GM21423 (cell line): Measurements from ENCODE around the gene PARD3.
A peak's percentile ranks its signal among the peaks of the same experiment; 100 is the strongest.
"Not testable (repeated sequence)": the region's sequence is repeated elsewhere in the genome, so short reads cannot be mapped to it uniquely, and the experiment has no call there.

Source experiments
- ATAC-seq: cut with Tn5 transposase; IDR thresholded peaks from one replicate; pipeline ENCODE4 v1.9.1; 2021; ENCODE audit warnings: mild to moderate bottlenecking, moderate library complexity; ENCODE audit not compliant: unreplicated experiment

PARD3 gene

GRCh38 chr10:34800624-34801023, 14.5 kb downstream of the PARD3 start:
- ATAC-seq, result no peak

GRCh38 chr10:34798654-34799053, 16.4 kb downstream of the PARD3 start:
- ATAC-seq, result no peak

GRCh38 chr10:34797155-34797554, 17.9 kb downstream of the PARD3 start:
- ATAC-seq, result no peak

DNA sequence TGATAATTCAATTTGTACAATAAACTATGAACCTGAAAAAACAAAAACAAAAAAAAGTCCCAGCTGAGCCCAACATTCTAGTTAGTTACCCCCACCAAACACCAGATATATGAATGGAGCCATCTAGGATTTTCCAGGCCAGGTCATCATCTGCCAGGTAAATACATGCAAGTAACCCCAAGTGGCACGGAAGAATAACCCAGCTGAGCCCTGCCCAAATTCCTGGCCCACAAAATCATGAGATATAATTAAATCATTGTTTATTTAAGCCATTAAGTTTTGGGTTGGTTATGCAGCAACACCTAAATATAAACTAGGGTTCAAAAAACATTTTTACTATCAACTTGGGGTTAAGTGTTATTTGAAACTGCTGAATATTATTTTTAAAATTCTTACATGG, 19.0 kb downstream of the PARD3 start:
- no peak for ATAC-seq

GRCh38 chr10:34795334-34795733, 19.8 kb downstream of the PARD3 start:
- no peak for ATAC-seq

DNA sequence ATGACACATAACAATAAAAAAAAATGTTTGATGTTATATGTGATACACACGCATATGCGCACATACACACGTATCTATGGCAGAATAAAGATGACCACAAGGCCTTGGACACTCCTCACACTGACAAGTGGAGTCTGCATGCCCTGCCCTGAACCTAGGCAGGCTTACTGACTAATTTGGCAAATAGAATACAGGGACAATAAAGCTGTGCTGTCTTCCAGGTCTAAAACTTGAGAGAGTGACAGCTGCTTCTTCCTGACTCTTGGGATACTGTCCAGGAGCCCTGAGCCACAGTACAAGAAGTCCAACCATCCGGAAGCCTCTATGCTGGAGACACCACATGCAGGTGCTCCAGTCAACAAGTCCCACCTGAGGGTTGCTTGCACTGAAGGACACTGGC, 20.3 kb downstream of the PARD3 start:
- no peak for ATAC-seq

- not testable (repeated sequence) for ATAC-seq
Measured at GRCh38 chr10:34793581-34793980, 21.5 kb downstream of the PARD3 start.

DNA sequence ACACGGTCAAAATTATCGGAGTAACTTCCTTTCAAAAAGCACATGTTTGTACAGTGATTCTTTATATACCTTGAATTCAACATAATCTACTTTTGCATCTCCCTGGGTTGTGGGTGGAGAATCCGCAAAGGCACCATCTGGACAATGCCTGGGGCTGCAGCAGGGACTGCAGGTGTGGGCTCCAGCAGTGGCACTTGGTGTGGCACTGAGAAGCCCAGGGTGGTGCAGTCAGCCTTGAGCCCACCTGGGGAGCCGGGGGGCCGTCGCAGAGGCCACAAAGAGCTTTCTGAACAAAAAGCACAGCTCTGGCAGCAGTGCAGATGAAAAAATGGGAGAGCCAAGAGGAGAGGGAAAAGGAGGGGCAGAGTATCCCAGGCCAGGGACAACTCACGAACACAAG, 22.2 kb downstream of the PARD3 start:
- ATAC-seq, result no peak

GRCh38 chr10:34791947-34792346, 23.1 kb downstream of the PARD3 start:
- ATAC-seq, result no peak

GRCh38 chr10:34791228-34791627, 23.9 kb downstream of the PARD3 start:
- ATAC-seq, result no peak

DNA sequence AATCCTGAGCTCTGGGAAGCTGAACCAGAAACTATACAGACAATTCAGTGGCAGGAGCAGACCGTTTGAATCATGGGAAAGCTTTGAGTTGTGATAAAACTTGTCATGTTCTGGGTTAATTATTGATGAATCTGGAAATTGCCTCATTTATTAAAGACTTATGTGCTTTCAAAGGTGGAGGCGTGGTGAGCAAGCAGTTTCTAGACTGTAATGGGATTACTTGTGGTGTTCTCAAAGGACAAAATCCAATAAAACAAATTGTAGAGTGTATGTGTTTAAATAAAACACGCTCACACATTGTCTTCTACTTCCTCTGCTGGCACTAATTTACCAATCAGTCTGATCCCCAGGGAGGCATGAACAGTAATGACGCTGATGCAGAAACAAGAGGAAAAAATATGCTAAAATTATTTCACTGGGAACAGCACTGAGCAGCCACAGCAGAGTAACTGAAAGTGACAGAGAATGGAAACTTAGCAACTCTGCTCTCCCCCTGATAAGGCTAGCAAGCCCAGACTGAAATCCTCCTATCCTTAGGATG, 25.1 kb downstream of the PARD3 start:
- no peak for ATAC-seq

GRCh38 chr10:34786464-34786863, 28.6 kb downstream of the PARD3 start:
- ATAC-seq, result no peak

- ATAC-seq, result no peak
Measured at GRCh38 chr10:34781711-34782110, 33.4 kb downstream of the PARD3 start.

- ATAC-seq, result peak; percentile 69
Measured at GRCh38 chr10:34780818-34781380, 34.2 kb downstream of the PARD3 start.

GRCh38 chr10:34778237-34778636, 36.9 kb downstream of the PARD3 start:
- ATAC-seq, result no peak

DNA sequence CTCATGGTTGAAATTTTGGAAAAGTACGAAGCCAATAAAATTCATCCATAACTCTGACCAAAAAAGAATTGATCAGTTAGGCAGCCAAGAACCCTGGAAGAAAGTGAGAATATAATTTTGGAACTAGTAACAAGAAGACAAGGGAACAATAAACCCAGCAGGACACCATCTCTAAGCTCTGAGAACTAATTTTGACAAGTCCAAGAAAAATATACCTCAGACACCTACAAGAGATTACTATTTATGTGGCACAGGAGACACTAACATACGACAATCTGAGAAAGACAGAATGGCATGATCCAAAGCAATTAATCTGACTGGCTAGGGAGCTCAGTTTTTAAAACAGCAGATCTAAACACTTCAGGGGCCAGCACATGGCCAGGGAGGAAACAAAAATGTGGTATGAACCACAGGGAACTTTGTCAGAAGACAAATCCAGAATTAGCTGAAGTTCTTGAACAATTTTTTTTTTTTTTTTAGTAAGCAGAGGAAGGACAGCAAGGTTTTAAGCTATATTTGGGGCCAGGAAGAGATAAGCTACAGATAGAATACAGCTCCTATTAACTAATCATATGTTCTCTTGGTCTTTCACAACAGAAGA, 38.9 kb downstream of the PARD3 start:
- ATAC-seq, result no peak

- ATAC-seq, result no peak
Measured at GRCh38 chr10:34775044-34775637, 40.0 kb downstream of the PARD3 start.

- ATAC-seq, result no peak
Measured at GRCh38 chr10:34773636-34774630, 41.2 kb downstream of the PARD3 start.

DNA sequence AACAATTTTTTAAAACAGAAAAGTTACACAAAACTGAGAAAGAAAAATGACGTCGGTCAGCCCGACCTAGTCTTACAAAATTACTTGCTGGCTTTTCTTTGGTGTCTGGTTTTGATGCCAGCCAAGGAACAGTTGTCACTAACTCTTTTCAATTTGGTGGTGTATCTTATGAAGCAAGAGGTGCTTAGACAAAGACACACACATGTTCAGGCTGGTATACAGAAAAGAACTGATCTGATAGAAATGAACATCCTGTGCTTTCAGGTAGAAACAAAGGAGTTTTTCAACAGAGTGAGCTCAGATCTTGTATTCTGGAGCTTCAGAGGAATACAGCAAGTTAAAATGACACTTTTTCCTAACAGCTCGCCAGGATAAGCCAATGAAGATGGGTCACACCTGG, 43.6 kb downstream of the PARD3 start:
- no peak for ATAC-seq

DNA sequence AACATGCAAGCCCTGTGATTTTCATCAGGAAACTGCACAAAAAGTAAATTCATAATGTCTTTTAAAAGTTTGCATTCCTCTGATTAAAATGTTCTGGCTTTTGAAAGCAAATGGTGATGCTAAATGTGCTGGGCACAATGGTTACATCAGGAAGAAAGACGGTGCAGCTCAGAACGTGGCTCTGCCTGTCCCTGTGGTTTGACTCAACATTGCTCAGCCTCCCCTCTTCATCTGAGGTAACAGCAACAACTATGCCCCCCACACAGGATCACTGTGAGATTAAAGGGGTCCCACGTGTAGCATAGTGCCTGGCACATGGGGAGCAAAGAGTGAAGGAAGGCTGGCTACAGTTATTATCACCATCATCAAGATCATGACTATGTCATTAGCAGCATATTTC, 44.0 kb downstream of the PARD3 start:
- ATAC-seq, result no peak

- no peak for ATAC-seq
Measured at GRCh38 chr10:34769899-34770298, 45.2 kb downstream of the PARD3 start.
